Gastroesophageal sphincter (tissue), 4 donors: Measurements from ENCODE around the gene DMD. TPM values are rescaled to one million over a fixed set of nuclear protein-coding genes. Genes with fewer than 3 reads are reported as not detected.

ENCODE experiments used
- ATAC-seq: fragments of 150-250 bp; one replicate; pipeline ENCODE4 v1.9.1; 2016; ENCODE audit warnings: mild to moderate bottlenecking, moderate library complexity
- H3K27ac ChIP-seq, 4 donors: fragments of 200-600 bp; sonication (generic) in 3 of 4; 1 replicate in 3 of 4; 2 replicates in 1 of 4; pipeline ENCODE4 v1.5.1; 2016 to 2019
- H3K27me3 ChIP-seq: fragments of 200-600 bp; sonication (generic); one replicate; pipeline ENCODE4 v1.5.1; 2019
- H3K36me3 ChIP-seq, 2 donors: fragments of 200-600 bp; sonication (generic); one replicate each; pipeline ENCODE4 v1.5.1; 2019; ENCODE audit warnings: control low read depth in 1 of 2
- H3K4me1 ChIP-seq, 3 donors: fragments of 200-600 bp; sonication (generic); 1 replicate in 2 of 3; 2 replicates in 1 of 3; pipeline ENCODE4 v1.5.1; 2016 to 2019; ENCODE audit warnings: control low read depth in 2 of 3
- H3K4me3 ChIP-seq, 2 donors: fragments of 200-600 bp; sonication (generic); one replicate each; pipeline ENCODE4 v1.5.1; 2019; ENCODE audit warnings: mild to moderate bottlenecking in 1 of 2, moderate library complexity in 1 of 2
- H3K9me3 ChIP-seq, 3 donors: fragments of 200-600 bp; sonication (generic); one replicate each; pipeline ENCODE4 v1.5.1; 2017 to 2019; ENCODE audit warnings: control low read depth in 2 of 3
- CTCF ChIP-seq, 4 experiments: fragments of 200-600 bp in 2 of 4; fragments of 450-650 bp in 2 of 4; sonication (generic) in 1 of 4; IDR thresholded peaks; one replicate each; pipeline ENCODE4 v1.5.1; 2017 to 2019; ENCODE audit warnings: antibody characterized with exemption in 4 of 4, mild to moderate bottlenecking in 2 of 4, moderate library complexity in 2 of 4
- EP300 ChIP-seq: sonication (generic); formaldehyde crosslinking; IDR thresholded peaks from one replicate; pipeline ENCODE4 v1.6.1; 2017; ENCODE audit warnings: antibody characterized with exemption, mild to moderate bottlenecking
- POLR2A ChIP-seq, 2 donors: fragments of 450-650 bp; IDR thresholded peaks; one replicate each; pipeline ENCODE4 v1.6.1; 2017; ENCODE audit warnings: antibody characterized with exemption in 2 of 2, mild to moderate bottlenecking in 2 of 2, moderate library complexity in 1 of 2
- POLR2AphosphoS5 ChIP-seq: sonication (generic); formaldehyde crosslinking; IDR thresholded peaks from one replicate; pipeline ENCODE4 v1.6.1; 2017; ENCODE audit warnings: antibody characterized with exemption
- WGBS, 2 donors: methylation state at CpG; one replicate each; pipeline ENCODE4 v1.1.5; 2018; ENCODE audit warnings: low coverage in 1 of 2; 5-methylcytosine and 5-hydroxymethylcytosine counted together
- total RNA-seq, 4 donors: library from RNA; depleted of rRNA; stranded (reverse); fragments of >200 nt; gene quantifications; one replicate each; pipeline ENCODE4 v1.1.0, GENCODE V29; 2016

Gene DMD
- total RNA-seq, 4 donors from 2014 or later, result 111 to 225 (median 183) TPM

GRCh38 chrX:31266203-31267076 lies 1944.9 kb downstream of the DMD start:
- peak overlapping the region; percentile 62 to 86 for H3K4me3 ChIP-seq
- peak; percentile 76 for ATAC-seq
- H3K9me3 ChIP-seq, result no peaks in the 10 kb centered on the region
- H3K27ac ChIP-seq, result peak overlapping the region in 3 of 4 donors; percentile 61 to 69 (median 66)
- no peaks in the 10 kb centered on the region for H3K4me1 ChIP-seq
- no peaks in the 10 kb centered on the region for H3K36me3 ChIP-seq
- TF ChIP-seq POLR2AphosphoS5 (no peak), CTCF (IDR thresholded peaks at IDR 0.05) (no peak), POLR2A (IDR thresholded peaks at IDR 0.05) (no peak), EP300 (no peak)
- 0 to 35% methylated on average over 8 to 15 of the region's 74 CpGs for WGBS, 2 donors
- H3K27me3 ChIP-seq, result no peaks in the 10 kb centered on the region

GRCh38 chrX:31265383-31265782 lies 1946.0 kb downstream of the DMD start:
- no peaks in the 10 kb centered on the region for H3K27me3 ChIP-seq
- peak overlapping the region in 1 of 4 donors; percentile 20 for H3K27ac ChIP-seq
- H3K36me3 ChIP-seq, result no peaks in the 10 kb centered on the region
- H3K4me3 ChIP-seq, result peak overlapping the region in 1 of 2 donors; percentile 62
- no peak for ATAC-seq
- H3K4me1 ChIP-seq, result no peaks in the 10 kb centered on the region
- H3K9me3 ChIP-seq, result no peaks in the 10 kb centered on the region
- 66% methylated on average over 4 of the region's 7 CpGs; no CpG with 5 or more reads in 1 of the 2 donors for WGBS, 2 donors
- no peak for TF ChIP-seq EP300
- TF ChIP-seq CTCF (IDR thresholded peaks at IDR 0.05), result no peak
- TF ChIP-seq POLR2AphosphoS5, result no peak
- no peak for TF ChIP-seq POLR2A (IDR thresholded peaks at IDR 0.05)

GRCh38 chrX:31260351-31260750 lies 1951.0 kb downstream of the DMD start:
- TF ChIP-seq POLR2AphosphoS5, result no peak
- no peak for TF ChIP-seq EP300
- no peak for TF ChIP-seq POLR2A (IDR thresholded peaks at IDR 0.05)
- TF ChIP-seq CTCF (IDR thresholded peaks at IDR 0.05), result no peak
- no peaks in the 10 kb centered on the region for H3K27me3 ChIP-seq
- ATAC-seq, result no peak
- H3K36me3 ChIP-seq, result no peaks in the 10 kb centered on the region
- H3K4me3 ChIP-seq, result no peak overlapping the region
- WGBS, 2 donors, result 79 to 90% methylated on average over 5 of the region's 5 CpGs
- no peaks in the 10 kb centered on the region for H3K4me1 ChIP-seq
- H3K9me3 ChIP-seq, result no peaks in the 10 kb centered on the region
- H3K27ac ChIP-seq, result no peak overlapping the region

GRCh38 chrX:31258166-31258565 lies 1953.2 kb downstream of the DMD start:
- H3K4me1 ChIP-seq, result no peaks in the 10 kb centered on the region
- H3K36me3 ChIP-seq, result no peaks in the 10 kb centered on the region
- no peak overlapping the region for H3K27ac ChIP-seq
- WGBS, 2 donors, result 72 to 83% methylated on average over 3 to 4 of the region's 4 CpGs
- ATAC-seq, result no peak
- H3K27me3 ChIP-seq, result no peaks in the 10 kb centered on the region
- no peaks in the 10 kb centered on the region for H3K9me3 ChIP-seq
- no peak overlapping the region for H3K4me3 ChIP-seq
- TF ChIP-seq POLR2AphosphoS5, result no peak
- no peak for TF ChIP-seq EP300
- TF ChIP-seq POLR2A (IDR thresholded peaks at IDR 0.05), result no peak
- no peak for TF ChIP-seq CTCF (IDR thresholded peaks at IDR 0.05)
